Raji (cell line): Measurements from ENCODE around the gene FNBP1.

Source experiments
- POLR2A ChIP-seq: IDR thresholded peaks from 2 replicates; pipeline ENCODE4 v1.6.1; 2011; ENCODE audit warnings: low read depth, low read length, control low read depth; ENCODE audit not compliant: insufficient read depth

The FNBP1 gene

GRCh38 chr9:130029223-130029973, 13.6 kb downstream of the FNBP1 start:
- TF ChIP-seq POLR2A = no peak

GRCh38 chr9:130028493-130029222, 14.3 kb downstream of the FNBP1 start:
- TF ChIP-seq POLR2A = no peak

- TF ChIP-seq POLR2A = no peak
Observed at GRCh38 chr9:130027533-130028365, 15.2 kb downstream of the FNBP1 start.

- TF ChIP-seq POLR2A = no peak
Observed at GRCh38 chr9:130026583-130027340, 16.2 kb downstream of the FNBP1 start.

GRCh38 chr9:130024597-130024994, 18.4 kb downstream of the FNBP1 start:
- no peak for TF ChIP-seq POLR2A

GRCh38 chr9:130023994-130024596, 18.9 kb downstream of the FNBP1 start:
- TF ChIP-seq POLR2A = no peak

GRCh38 chr9:130023144-130023787, 19.7 kb downstream of the FNBP1 start:
- TF ChIP-seq POLR2A = peak; percentile 28; the same call in 1 of the 2 replicates

GRCh38 chr9:130022566-130023143, 20.3 kb downstream of the FNBP1 start:
- no peak for TF ChIP-seq POLR2A

GRCh38 chr9:130021123-130021522, 21.9 kb downstream of the FNBP1 start:
- no peak for TF ChIP-seq POLR2A

GRCh38 chr9:130020618-130021017, 22.4 kb downstream of the FNBP1 start:
- no peak for TF ChIP-seq POLR2A

GRCh38 chr9:130018265-130018664, 24.7 kb downstream of the FNBP1 start:
- no peak for TF ChIP-seq POLR2A

GRCh38 chr9:130017076-130017475, 25.9 kb downstream of the FNBP1 start:
- TF ChIP-seq POLR2A = no peak

GRCh38 chr9:130015353-130016019, 27.5 kb downstream of the FNBP1 start:
- no peak for TF ChIP-seq POLR2A
